Activated naive CD4-positive, alpha-beta T cell treated with anti-CD3 and anti-CD28 coated beads, Interleukin-2, amount 50 U/mL, for 16 hours (primary cell): Measurements from ENCODE around the gene HCAR2.
"Not testable (repeated sequence)": the region's sequence is repeated elsewhere in the genome, so short reads cannot be mapped to it uniquely, and the experiment has no call there.

Source experiments
- DNase-seq: peaks from one replicate; pipeline ENCODE4 v3.0.0-alpha.2; 2020

The HCAR2 gene

DNA sequence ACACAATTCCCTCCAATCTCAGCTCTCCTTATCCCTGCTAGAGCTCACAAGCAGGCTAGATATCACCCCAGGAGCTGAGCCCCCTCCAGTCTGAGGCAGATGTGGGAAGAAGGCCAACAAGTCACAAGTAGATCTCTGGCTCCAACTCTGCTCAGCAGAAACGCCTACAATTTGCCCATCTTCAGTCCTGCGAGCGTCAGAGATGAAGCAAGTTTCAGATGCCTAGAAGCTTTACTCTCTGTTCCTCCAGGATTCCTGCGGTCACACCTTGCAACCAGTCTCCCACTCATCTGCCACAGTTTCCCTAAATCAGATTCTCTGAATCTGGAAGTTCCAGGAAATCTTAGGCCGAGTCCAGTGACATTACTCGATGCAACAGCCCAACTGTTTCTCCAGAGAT, 12.1 kb upstream of the HCAR2 start:
- not testable (repeated sequence) for DNase-seq

DNA sequence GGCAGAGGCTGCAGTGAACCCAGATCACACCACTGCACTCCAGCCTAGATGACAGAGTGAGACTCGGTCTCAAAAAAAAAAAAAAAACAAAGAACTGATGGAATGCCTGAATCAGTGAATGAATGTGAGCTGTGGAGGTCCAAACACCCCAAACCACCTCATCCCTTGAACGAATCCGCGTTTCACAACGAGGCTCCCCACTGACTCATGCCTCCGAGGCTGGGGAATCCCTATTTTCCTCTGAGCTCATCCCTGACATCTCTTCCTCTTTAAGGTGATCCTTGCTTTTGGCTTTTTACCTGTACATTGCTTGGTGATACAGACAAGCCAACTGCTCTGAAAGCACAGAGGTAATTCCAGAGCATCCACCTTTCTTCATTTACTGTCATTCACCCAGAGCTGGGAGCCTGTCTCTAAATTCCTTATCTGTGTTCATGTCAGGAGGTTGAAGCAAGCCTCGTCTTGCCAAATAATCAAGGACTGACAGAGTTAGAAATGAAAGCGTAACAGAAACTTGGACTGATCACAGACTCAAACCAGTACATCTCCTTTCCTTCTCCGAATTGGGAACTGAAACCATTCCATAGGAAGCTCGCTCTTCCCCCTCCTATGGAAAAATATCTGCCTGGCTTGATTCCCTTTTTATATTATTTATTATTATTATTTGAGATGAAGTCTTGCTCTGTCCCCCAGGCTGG, 10.5 kb upstream of the HCAR2 start:
- DNase-seq, result not testable (repeated sequence)

- DNase-seq, result not testable (repeated sequence)
Measured at GRCh38 chr12:122711266-122711665, 8.1 kb upstream of the HCAR2 start.

DNA sequence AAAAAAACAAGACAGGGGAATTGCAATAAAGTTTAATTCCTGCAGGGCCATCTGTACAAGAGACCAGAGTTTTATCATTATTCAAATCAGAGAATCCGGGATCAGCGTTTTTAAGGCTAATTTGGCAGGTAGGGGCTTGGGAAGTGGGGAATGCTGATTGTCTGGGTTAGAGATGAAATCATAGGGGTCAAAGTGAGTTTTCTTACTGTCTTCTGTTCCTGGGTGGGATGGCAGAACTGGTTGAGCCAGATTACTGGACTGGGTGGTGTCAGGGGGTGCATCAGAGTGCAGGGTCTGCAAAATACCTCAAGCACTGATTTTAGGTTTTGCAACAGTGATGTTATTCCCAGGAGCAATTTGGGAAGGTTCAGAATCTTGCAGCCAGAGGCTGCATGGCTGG, 7.2 kb upstream of the HCAR2 start:
- not testable (repeated sequence) for DNase-seq

- DNase-seq, result not testable (repeated sequence)
Measured at GRCh38 chr12:122709287-122709686, 6.1 kb upstream of the HCAR2 start.

DNA sequence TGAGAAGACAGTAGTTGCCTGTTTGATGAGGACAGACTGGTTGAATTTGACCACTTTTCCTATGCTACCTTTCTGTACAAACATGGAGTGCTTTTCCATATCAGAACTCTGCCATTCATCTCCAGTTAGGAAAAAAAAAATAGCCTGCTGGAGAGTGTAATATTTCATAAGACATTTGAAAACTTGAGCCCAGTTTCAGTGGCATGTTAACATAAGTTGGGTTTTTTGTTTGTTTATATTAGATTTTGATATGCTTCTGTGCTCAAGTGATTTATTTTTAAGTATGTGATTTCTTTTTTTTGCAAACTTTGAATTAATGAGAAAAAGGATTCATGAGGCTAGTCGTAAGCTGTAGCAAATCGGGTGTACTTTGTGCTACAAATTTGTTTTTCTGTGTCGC, 684 bp upstream of the HCAR2 start:
- DNase-seq, result not testable (repeated sequence)

DNA sequence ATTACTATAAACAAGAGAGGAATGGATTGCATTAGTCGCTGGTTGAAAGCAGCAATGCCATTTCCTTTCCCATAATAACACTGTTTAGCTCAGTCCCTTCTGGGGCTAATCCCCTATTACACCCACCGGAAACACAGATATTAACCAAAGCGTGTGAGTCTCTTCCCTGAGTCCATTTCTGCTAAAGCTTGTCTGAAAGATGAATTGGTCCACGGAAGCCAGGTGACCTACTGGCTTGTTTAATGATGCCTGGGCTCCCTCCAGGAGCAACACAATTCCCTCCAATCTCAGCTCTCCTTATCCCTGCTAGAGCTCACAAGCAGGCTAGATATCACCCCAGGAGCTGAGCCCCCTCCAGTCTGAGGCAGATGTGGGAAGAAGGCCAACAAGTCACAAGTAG, 1.7 kb downstream of the HCAR2 start:
- DNase-seq, result not testable (repeated sequence)

DNA sequence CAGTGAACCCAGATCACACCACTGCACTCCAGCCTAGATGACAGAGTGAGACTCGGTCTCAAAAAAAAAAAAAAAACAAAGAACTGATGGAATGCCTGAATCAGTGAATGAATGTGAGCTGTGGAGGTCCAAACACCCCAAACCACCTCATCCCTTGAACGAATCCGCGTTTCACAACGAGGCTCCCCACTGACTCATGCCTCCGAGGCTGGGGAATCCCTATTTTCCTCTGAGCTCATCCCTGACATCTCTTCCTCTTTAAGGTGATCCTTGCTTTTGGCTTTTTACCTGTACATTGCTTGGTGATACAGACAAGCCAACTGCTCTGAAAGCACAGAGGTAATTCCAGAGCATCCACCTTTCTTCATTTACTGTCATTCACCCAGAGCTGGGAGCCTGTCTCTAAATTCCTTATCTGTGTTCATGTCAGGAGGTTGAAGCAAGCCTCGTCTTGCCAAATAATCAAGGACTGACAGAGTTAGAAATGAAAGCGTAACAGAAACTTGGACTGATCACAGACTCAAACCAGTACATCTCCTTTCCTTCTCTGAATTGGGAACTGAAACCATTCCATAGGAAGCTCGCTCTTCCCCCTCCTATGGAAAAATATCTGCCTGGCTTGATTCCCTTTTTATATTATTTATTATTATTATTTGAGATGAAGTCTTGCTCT, 3.0 kb downstream of the HCAR2 start:
- DNase-seq, result not testable (repeated sequence)

- not testable (repeated sequence) for DNase-seq
Measured at GRCh38 chr12:122696922-122697321, 6.2 kb downstream of the HCAR2 start.

DNA sequence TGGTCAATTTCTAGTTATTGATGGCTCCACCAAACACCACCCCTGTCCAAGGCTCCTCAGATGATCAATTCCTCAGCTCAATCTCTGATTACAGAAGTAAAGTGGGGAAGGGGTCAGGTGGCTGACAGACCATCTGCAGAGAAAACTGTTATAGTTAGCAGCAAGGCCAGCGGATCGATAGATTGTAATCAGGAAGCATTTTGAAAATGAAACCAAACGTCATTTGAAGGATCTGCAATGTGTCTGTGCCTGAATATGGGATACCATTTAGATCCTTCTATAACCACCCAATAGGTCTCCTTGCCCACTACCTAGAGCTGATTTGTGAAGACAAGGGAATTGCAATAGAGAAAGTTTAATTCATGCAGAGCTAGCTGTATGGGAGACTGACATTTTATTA, 11.6 kb downstream of the HCAR2 start:
- DNase-seq, result no peak

GRCh38 chr12:122688291-122688690, 14.9 kb downstream of the HCAR2 start:
- no peak for DNase-seq

- no peak for DNase-seq
Measured at GRCh38 chr12:122687086-122687485, 16.1 kb downstream of the HCAR2 start.

- no peak for DNase-seq
Measured at GRCh38 chr12:122686538-122686937, 16.6 kb downstream of the HCAR2 start.

GRCh38 chr12:122684297-122684813, 18.8 kb downstream of the HCAR2 start:
- no peak for DNase-seq

DNA sequence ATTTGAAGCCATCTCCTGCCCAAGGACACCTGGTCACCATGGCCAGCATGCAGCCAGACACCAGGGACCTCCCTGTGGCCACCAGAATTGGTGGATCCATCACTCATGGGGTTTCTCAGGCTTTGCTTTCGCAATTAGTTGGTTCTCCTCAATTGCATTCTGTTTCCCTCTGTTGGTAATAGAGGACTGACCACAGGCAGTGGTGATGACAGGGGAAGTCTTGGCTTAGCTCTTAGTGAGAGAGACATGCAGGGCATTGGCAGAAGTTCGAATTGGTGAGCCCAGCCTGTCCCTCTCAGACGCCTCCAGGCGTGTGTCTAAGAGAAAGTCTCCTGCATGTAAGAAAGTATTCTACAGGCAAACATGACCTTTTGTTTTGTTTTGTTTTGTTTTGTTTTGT, 21.3 kb downstream of the HCAR2 start:
- DNase-seq, result no peak

- DNase-seq, result not testable (repeated sequence)
Measured at GRCh38 chr12:122680989-122681388, 22.2 kb downstream of the HCAR2 start.

DNA sequence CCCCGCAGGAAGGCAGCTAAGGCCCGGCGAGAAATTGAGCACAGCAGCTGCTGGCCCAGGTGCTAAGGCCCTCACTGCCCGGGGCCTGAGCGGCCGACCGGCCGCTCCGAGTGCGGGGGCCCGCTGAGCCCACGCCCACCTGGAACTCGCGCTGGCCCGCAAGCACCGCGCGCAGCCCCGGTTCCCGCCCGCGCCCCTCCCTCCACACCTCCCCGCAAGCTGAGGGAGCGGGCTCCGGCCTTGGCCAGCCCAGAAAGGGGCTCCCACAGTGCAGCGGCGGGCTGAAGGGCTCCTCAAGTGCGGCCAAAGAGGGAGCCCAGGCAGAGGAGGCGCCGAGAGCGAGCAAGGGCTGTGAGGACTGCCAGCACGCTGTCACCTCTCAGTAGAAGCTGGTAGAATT, 26.4 kb downstream of the HCAR2 start:
- DNase-seq, result not testable (repeated sequence)

- not testable (repeated sequence) for DNase-seq
Measured at GRCh38 chr12:122676015-122676414, 27.1 kb downstream of the HCAR2 start.

DNA sequence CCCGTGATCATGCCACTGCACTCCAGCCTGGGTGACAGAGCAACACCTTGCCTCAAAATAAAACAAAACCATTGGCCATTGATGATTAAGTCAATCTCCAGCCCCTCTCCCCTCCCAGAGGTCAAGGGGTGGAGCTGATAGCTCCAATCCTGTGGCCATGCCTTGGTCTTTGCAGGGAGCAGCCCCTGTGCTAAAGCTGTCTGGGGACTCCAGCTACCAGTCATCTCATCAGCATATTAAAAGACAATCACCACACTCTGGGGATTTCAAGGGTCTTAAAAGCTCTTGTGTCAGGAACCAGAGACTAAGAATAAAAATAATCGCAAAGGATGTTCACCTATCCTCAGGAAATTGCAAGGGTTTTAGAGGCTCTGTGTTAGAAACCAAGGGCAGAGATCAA, 30.6 kb downstream of the HCAR2 start:
- DNase-seq, result no peak

DNA sequence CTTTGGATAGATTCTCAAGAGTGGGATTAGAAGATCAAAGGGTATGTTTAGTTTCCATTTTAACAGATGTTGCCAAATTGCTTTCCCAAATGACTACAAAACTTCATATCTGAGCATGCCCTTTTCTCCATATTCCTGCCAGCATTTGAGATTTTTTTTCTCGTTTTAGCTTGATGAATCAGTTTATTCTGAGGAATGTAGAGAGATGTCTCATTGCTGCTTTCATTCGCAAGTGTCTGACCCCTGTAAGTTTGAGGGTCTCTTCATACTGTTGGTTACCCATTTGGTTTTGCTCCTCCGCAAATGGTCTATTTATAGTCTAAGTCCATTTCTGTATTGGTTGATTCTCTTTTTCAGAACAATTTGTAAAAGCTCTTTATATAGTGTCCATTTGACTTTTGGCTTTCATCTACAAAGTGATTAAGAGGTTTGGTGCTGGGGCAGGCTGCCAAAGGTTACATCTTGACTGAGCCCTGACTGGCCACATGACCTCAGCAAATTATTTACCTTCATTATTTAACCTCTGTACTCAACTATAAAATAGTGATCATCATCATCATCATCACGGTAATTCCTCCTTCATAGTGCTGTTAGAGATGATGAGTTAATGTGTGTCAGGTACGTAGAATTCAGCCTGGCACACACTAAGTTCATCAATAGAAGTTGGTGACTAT, 33.6 kb downstream of the HCAR2 start:
- no peak for DNase-seq

GRCh38 chr12:122668268-122668667, 34.9 kb downstream of the HCAR2 start:
- DNase-seq, result no peak

DNA sequence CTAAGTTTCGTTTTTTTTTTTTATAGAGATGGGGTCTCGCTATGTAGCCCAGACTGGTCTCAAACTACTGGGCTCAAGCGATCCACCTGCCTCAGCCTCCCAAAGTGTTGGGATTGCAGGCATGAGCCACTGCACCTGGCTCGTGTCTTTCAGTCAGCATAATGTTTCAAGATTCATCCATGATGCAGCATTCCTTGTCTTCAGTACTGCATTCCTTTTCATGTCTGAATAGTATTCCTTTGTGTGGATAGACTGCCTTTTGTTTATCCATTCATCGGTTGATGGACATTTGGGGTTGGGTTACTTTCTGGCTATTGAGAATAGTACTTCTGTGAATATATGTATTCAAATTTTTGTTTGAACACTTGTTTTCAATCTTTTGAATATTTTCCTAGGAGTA, 37.4 kb downstream of the HCAR2 start:
- DNase-seq, result no peak

DNA sequence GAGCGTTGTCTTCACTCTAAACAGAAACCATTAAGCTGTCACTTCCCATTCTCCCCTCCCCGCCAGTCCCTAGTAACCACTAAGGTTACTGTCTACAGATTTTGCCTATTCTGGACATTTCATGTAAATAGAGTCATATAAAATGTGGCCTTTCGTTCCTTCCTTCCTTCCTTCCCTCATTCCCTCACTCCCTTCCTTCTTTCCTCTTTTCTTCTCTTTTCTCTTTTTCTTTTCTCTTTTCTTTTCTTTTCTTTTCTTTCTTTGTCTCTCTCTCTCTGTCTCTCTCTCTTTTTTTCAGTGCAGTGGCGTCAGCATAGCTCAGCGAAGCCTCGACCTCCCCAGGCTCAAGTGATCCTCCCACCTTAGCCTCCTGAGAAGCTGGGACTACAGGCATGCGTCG, 37.8 kb downstream of the HCAR2 start:
- DNase-seq, result no peak

DNA sequence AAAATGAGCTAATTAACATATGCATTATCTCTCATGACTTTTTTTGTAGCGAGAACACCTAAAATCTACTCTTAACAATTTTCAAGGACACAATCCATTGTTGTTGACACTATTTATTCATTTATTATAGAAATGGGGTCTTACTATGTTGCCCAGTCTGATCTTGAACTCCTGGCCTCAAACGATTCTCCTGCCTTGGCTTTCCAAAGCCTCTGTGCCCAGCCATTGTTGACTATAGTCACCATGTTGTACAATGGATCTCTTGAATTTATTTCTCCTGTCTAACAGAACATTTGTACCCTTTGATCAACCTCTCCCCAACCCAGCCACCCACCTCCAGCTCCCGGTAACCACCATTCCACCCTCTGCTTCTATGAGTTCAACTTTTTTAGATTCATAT, 41.2 kb downstream of the HCAR2 start:
- DNase-seq, result no peak
